Measurements from ENCODE around the gene XK. TPM values are rescaled to one million over a fixed set of nuclear protein-coding genes. Genes with fewer than 3 reads are reported as not detected.

XK gene
- total RNA-seq, 1 donor from 2014 or later, result 1.3 TPM

- Mint-ChIP-seq H3K36me3 (no peaks in the 10 kb centered on the region), H3K27me3 (ENCODE audit: insufficient read depth, low read depth) (no peaks in the 10 kb centered on the region), H3K27ac (no peak overlapping the region), H3K4me3 (no peak overlapping the region), H3K4me1 (no peaks in the 10 kb centered on the region), H3K9me3 (no peaks in the 10 kb centered on the region)
- H3K4me3 ChIP-seq, result no peak overlapping the region
- no peaks in the 10 kb centered on the region for H3K36me3 ChIP-seq
- no peak overlapping the region for H3K27ac ChIP-seq
- no peaks in the 10 kb centered on the region for H3F3A ChIP-seq (ENCODE audit: low read depth)
- no peak overlapping the region for H3K9ac ChIP-seq
- H3K4me2 ChIP-seq, result no peak overlapping the region
- DNase-seq (ENCODE audit: low spot score), result no peak
- H3K4me1 ChIP-seq, result no peaks in the 10 kb centered on the region
- no peaks in the 10 kb centered on the region for H4K20me1 ChIP-seq (ENCODE audit: low read depth)
- TF ChIP-seq EZH2 (IDR thresholded peaks at IDR 0.05) (no peak), EZH2phosphoT487 (IDR thresholded peaks at IDR 0.05) (no peak), CTCF (IDR thresholded peaks at IDR 0.05) (no peak)
- no peaks in the 10 kb centered on the region for H3K79me2 ChIP-seq (ENCODE audit: low read depth)
- no peaks in the 10 kb centered on the region for H3K9me3 ChIP-seq (ENCODE audit: low read depth)
- H2AFZ ChIP-seq (replicated peaks), result no peak overlapping the region
- no peaks in the 10 kb centered on the region for H3K27me3 ChIP-seq
Observed at GRCh38 chrX:37677243-37677642, 8.3 kb upstream of the XK start.

GRCh38 chrX:37677765-37678164 is 7.8 kb upstream of the XK start:
- no peak overlapping the region for H3K9ac ChIP-seq
- Mint-ChIP-seq H3K4me1 (no peaks in the 10 kb centered on the region), H3K27ac (no peak overlapping the region), H3K4me3 (no peak overlapping the region), H3K36me3 (no peaks in the 10 kb centered on the region), H3K9me3 (no peaks in the 10 kb centered on the region), H3K27me3 (ENCODE audit: insufficient read depth, low read depth) (no peaks in the 10 kb centered on the region)
- no peaks in the 10 kb centered on the region for H3K4me1 ChIP-seq
- H3K79me2 ChIP-seq (ENCODE audit: low read depth), result no peaks in the 10 kb centered on the region
- H3K4me3 ChIP-seq, result no peak overlapping the region
- no peak for DNase-seq (ENCODE audit: low spot score)
- no peaks in the 10 kb centered on the region for H3F3A ChIP-seq (ENCODE audit: low read depth)
- H2AFZ ChIP-seq (replicated peaks), result no peak overlapping the region
- H3K9me3 ChIP-seq (ENCODE audit: low read depth), result no peaks in the 10 kb centered on the region
- TF ChIP-seq EZH2phosphoT487 (IDR thresholded peaks at IDR 0.05) (no peak), EZH2 (IDR thresholded peaks at IDR 0.05) (no peak), CTCF (IDR thresholded peaks at IDR 0.05) (no peak)
- H3K27ac ChIP-seq, result no peak overlapping the region
- H3K4me2 ChIP-seq, result no peak overlapping the region
- no peaks in the 10 kb centered on the region for H3K36me3 ChIP-seq
- no peaks in the 10 kb centered on the region for H4K20me1 ChIP-seq (ENCODE audit: low read depth)
- no peaks in the 10 kb centered on the region for H3K27me3 ChIP-seq

- Histone ChIP-seq H3K9me3 (ENCODE audit: low read depth) (no peaks in the 10 kb centered on the region), H3K4me3 (no peak overlapping the region), H3K79me2 (ENCODE audit: low read depth) (no peaks in the 10 kb centered on the region), H3K4me2 (no peak overlapping the region), H3K4me1 (no peaks in the 10 kb centered on the region), H2AFZ (replicated peaks) (no peak overlapping the region), H3K9ac (no peak overlapping the region), H3K27ac (no peak overlapping the region), H3K36me3 (no peaks in the 10 kb centered on the region), H4K20me1 (ENCODE audit: low read depth) (no peaks in the 10 kb centered on the region), H3K27me3 (no peaks in the 10 kb centered on the region), H3F3A (ENCODE audit: low read depth) (no peaks in the 10 kb centered on the region)
- no peaks in the 10 kb centered on the region for H3K9me3 Mint-ChIP-seq
- H3K36me3 Mint-ChIP-seq, result no peaks in the 10 kb centered on the region
- TF ChIP-seq CTCF (IDR thresholded peaks at IDR 0.05) (no peak), EZH2 (IDR thresholded peaks at IDR 0.05) (no peak), EZH2phosphoT487 (IDR thresholded peaks at IDR 0.05) (no peak)
- no peak for DNase-seq (ENCODE audit: low spot score)
- H3K27ac Mint-ChIP-seq, result no peak overlapping the region
- H3K4me3 Mint-ChIP-seq, result no peak overlapping the region
- no peaks in the 10 kb centered on the region for H3K27me3 Mint-ChIP-seq (ENCODE audit: insufficient read depth, low read depth)
- H3K4me1 Mint-ChIP-seq, result no peaks in the 10 kb centered on the region
Observed at GRCh38 chrX:37678574-37678973, 7.0 kb upstream of the XK start.

GRCh38 chrX:37679230-37679629 is 6.4 kb upstream of the XK start:
- H3K36me3 ChIP-seq, result no peaks in the 10 kb centered on the region
- H3K9me3 ChIP-seq (ENCODE audit: low read depth), result no peaks in the 10 kb centered on the region
- Mint-ChIP-seq H3K27me3 (ENCODE audit: insufficient read depth, low read depth) (no peaks in the 10 kb centered on the region), H3K4me3 (no peak overlapping the region), H3K9me3 (no peaks in the 10 kb centered on the region), H3K4me1 (no peaks in the 10 kb centered on the region), H3K27ac (no peak overlapping the region), H3K36me3 (no peaks in the 10 kb centered on the region)
- no peak overlapping the region for H3K9ac ChIP-seq
- H3K79me2 ChIP-seq (ENCODE audit: low read depth), result no peaks in the 10 kb centered on the region
- H3F3A ChIP-seq (ENCODE audit: low read depth), result no peaks in the 10 kb centered on the region
- no peaks in the 10 kb centered on the region for H3K4me1 ChIP-seq
- no peaks in the 10 kb centered on the region for H4K20me1 ChIP-seq (ENCODE audit: low read depth)
- H3K4me2 ChIP-seq, result no peak overlapping the region
- no peak for DNase-seq (ENCODE audit: low spot score)
- no peak overlapping the region for H3K27ac ChIP-seq
- H3K4me3 ChIP-seq, result no peak overlapping the region
- H2AFZ ChIP-seq (replicated peaks), result no peak overlapping the region
- no peaks in the 10 kb centered on the region for H3K27me3 ChIP-seq
- no peak for TF ChIP-seq CTCF (IDR thresholded peaks at IDR 0.05)
- no peak for TF ChIP-seq EZH2phosphoT487 (IDR thresholded peaks at IDR 0.05)
- TF ChIP-seq EZH2 (IDR thresholded peaks at IDR 0.05), result no peak

Data from neural progenitor cell (in vitro differentiated cells).